Glutamatergic neuron (in vitro differentiated cells): Measurements from ENCODE around the gene GHRH. TPM values are rescaled to one million over a fixed set of nuclear protein-coding genes. Genes with fewer than 3 reads are reported as not detected.

Source experiments
- DNase-seq: peaks from one replicate; pipeline ENCODE4 v3.0.0; 2022
- H3K27ac Mint-ChIP-seq: one replicate; pipeline ENCODE4 v1.8.0; 2020; ENCODE audit warnings: mild to moderate bottlenecking, mixed read lengths, inconsistent platforms; ENCODE audit not compliant: unreplicated experiment
- H3K27me3 Mint-ChIP-seq: one replicate; pipeline ENCODE4 v1.8.0; 2020; ENCODE audit warnings: mild to moderate bottlenecking, moderate library complexity, mixed read lengths, inconsistent platforms; ENCODE audit not compliant: unreplicated experiment
- H3K36me3 Mint-ChIP-seq: one replicate; pipeline ENCODE4 v1.8.0; 2020; ENCODE audit warnings: mild to moderate bottlenecking, mixed read lengths, inconsistent platforms; ENCODE audit not compliant: unreplicated experiment
- H3K4me1 Mint-ChIP-seq: one replicate; pipeline ENCODE4 v1.8.0; 2020; ENCODE audit warnings: mild to moderate bottlenecking, low read depth, mixed read lengths, inconsistent platforms; ENCODE audit not compliant: unreplicated experiment
- H3K4me3 Mint-ChIP-seq: one replicate; pipeline ENCODE4 v1.8.0; 2020; ENCODE audit warnings: mild to moderate bottlenecking, mixed read lengths, inconsistent platforms; ENCODE audit not compliant: unreplicated experiment
- H3K9me3 Mint-ChIP-seq: one replicate; pipeline ENCODE4 v1.8.0; 2020; ENCODE audit warnings: mild to moderate bottlenecking, moderate library complexity, mixed read lengths, inconsistent platforms; ENCODE audit not compliant: unreplicated experiment
- CTCF ChIP-seq: fragments of 200-600 bp; sonication (generic); IDR thresholded peaks from one replicate; pipeline ENCODE4 v1.5.0; 2021; ENCODE audit not compliant: partially characterized antibody, unreplicated experiment
- total RNA-seq: library from RNA; stranded (reverse); fragmentation: NEBNext Ultra II Directional; extraction: Animal tissue kit (Norgen Biotek cat#: 25700); gene quantifications from one replicate; pipeline ENCODE4 v1.2.1, GENCODE V29; 2021; ENCODE audit not compliant: unreplicated experiment

Gene GHRH
- total RNA-seq, 1 donor from 2014 or later, result not detected

- Mint-ChIP-seq H3K36me3 (no peaks in the 10 kb centered on the region), H3K27me3 (no peaks in the 10 kb centered on the region), H3K9me3 (no peaks in the 10 kb centered on the region), H3K4me3 (no peak overlapping the region), H3K27ac (no peak overlapping the region), H3K4me1 (peaks cover 2% of the 10 kb centered on the region)
- DNase-seq, result no peak
- TF ChIP-seq CTCF, result no peak
These were observed 17.0 kb downstream of the GHRH start for GRCh38 chr20:37244572-37244957.

GRCh38 chr20:37243937-37244571 lies 17.6 kb downstream of the GHRH start:
- Mint-ChIP-seq H3K9me3 (no peaks in the 10 kb centered on the region), H3K36me3 (no peaks in the 10 kb centered on the region), H3K27me3 (no peaks in the 10 kb centered on the region), H3K4me1 (peaks cover 2% of the 10 kb centered on the region), H3K27ac (peak overlapping the region; percentile 20), H3K4me3 (no peak overlapping the region)
- no peak for TF ChIP-seq CTCF
- DNase-seq, result no peak

DNA sequence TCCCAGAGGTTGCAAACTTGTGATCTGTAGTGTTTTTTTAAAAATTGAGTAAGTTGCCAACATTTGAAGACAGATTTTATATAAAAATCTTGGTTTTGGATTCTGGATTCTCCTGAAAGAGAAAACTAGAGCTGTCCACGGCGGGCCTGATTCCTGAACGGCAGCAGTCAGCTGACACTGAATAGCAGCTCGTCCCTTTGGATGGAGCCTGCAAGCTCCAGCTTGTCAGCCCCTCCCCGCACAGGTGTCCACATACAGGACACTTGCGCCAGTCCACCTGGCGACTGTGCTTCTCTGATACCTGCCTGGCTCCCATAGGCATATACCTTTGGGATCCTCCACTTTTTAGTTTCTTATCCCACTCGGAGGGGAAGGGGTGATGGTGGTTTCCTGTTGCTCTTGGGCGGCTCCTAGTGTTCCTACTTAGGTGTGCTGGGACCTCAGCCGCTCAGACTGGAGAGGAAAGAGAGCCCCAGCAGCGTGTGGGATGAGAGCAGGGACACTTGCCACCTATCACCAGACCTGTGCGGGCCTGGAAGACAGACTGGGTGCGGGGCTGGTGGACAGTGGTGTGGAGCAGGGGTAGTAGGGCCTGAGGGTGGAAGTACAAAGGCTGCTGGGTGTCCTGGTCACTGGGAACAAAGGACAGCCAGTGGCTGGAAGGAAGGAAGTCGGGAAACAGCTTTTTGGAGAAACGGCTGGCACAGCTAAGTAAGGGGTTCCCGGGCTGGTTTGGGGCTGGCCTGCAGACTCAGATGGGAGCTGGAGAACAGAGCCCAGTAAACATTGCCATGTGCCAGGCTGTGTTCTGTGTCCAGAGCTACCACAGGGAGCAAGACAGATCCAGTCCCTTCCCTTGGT lies 18.3 kb downstream of the GHRH start:
- Mint-ChIP-seq H3K27ac (peak overlapping the region; percentile 20), H3K27me3 (no peaks in the 10 kb centered on the region), H3K4me3 (no peak overlapping the region), H3K9me3 (no peaks in the 10 kb centered on the region), H3K36me3 (peaks cover 6% of the 10 kb centered on the region), H3K4me1 (peaks cover 7% of the 10 kb centered on the region)
- no peak for DNase-seq
- TF ChIP-seq CTCF, result no peak

GRCh38 chr20:37242503-37242902 lies 19.1 kb downstream of the GHRH start:
- Mint-ChIP-seq H3K9me3 (no peaks in the 10 kb centered on the region), H3K27ac (no peak overlapping the region), H3K36me3 (peaks cover 9% of the 10 kb centered on the region), H3K27me3 (no peaks in the 10 kb centered on the region), H3K4me3 (no peak overlapping the region), H3K4me1 (peaks cover 10% of the 10 kb centered on the region)
- TF ChIP-seq CTCF, result no peak
- DNase-seq, result no peak
